HG03175 (cell line): ENCODE measurements around the gene RAB8B.
A peak's percentile ranks its signal among the peaks of the same experiment; 100 is the strongest.

ENCODE experiments used
- ATAC-seq: cut with Tn5 transposase; IDR thresholded peaks from one replicate; pipeline ENCODE4 v1.9.1; 2021; ENCODE audit warnings: mild to moderate bottlenecking, moderate library complexity; ENCODE audit not compliant: unreplicated experiment

Gene RAB8B

DNA sequence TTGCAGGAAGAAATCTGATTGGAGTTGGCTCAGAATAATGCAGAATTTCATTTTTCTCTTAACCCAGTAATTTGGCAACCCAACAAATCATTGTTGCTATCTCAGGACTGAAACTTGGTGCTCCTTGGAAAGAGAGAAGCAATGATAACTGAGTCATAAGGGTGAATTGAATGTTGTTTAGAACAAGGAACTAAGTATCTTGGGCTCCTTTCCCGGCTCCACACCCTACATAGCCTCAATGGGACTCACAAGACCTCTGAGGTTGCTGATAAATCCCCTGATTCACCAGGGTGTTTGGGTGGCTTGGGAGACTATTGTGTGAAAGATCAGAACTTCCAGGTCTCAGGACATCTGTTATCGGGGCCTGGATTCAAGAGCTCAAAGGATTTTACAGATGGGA, 7.8 kb upstream of the RAB8B start:
- ATAC-seq: no peak

DNA sequence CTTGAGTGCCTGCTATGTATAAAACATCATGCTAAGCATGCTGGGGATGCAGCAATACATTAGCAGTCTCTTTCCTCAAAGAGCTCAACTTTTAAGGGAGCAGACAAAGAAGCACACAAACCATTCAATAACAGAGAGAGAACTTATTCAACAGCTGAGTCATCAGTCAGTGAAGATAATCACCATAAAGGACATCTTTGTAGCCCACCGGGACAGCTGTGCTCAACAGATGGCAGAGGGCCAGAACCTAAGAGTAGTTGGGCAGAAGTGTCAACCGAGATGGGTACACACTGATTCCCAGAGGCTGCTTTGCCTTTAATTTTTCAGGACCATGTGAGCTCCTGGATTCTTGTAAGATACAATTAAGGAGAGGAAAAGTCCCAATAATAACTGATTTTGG, 4.2 kb upstream of the RAB8B start:
- no peak for ATAC-seq

- no peak for ATAC-seq
Measured at GRCh38 chr15:63186065-63186464, 3.3 kb upstream of the RAB8B start.

DNA sequence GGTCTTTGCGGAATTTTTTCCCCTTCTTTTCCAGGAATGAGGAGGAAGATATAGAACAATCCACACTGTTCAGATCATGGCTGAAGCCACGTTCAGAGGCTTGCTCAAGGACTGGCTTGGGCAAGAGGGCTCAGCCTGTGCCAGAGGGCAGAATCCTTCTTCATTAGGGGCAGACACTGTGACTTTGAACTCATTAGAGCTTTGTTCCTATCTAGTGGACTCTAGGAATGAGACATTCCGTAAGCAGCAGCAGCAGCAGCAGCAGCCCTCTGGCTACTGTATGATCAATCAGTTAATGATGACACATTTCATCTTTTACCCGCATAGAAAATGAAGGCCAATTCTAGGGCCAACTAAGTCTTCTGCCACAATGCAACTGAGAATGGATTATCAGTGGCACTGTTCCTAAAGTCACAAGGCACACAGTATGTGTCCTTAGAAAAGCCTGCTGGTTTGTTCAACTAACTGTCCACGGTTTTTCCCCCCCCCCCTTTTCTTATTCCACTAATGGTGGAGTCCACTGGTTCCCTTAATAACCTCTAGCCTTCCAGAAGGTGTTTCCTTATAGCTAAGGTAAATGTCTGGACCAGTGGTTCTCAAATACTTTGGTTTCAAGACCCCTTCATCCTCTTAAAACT, 1.7 kb upstream of the RAB8B start:
- no peak for ATAC-seq

DNA sequence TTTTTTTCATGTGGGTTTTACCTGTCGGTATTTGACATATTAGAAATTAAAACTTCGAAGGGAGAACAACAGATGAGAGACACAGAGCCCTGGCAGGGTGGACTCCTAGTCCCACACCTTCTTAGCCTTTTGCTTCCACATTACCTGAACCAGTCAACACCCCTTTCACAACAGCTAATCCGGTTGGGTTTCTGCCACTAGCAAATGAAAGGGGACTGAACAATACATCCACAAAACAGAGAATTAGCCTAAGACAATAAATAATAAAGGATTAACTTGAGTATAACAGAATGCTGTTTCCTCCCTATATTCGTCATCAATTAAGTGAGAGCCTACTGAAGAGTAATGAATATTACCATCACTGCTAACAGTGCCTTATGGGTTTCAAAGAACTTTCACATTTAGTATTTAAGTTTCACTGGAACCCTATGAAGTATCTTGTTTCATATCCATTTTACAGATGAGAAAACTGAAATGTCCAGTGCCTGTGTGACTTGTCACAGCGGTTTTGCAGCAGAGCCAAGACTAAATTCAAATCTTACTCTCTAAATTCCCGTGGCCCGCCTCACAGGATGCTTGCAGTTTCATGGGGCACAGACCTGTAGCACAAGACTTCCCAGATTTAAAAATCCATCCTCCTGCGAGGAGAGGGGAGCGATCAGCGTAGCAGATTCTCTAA, 1.0 kb upstream of the RAB8B start:
- ATAC-seq: no peak

GRCh38 chr15:63189941-63190768, 749 bp downstream of the RAB8B start:
- no peak for ATAC-seq

- no peak for ATAC-seq
Measured at GRCh38 chr15:63190769-63191649, 1.6 kb downstream of the RAB8B start.

- ATAC-seq: peak; percentile 47
Measured at GRCh38 chr15:63191895-63192618, 2.7 kb downstream of the RAB8B start.

DNA sequence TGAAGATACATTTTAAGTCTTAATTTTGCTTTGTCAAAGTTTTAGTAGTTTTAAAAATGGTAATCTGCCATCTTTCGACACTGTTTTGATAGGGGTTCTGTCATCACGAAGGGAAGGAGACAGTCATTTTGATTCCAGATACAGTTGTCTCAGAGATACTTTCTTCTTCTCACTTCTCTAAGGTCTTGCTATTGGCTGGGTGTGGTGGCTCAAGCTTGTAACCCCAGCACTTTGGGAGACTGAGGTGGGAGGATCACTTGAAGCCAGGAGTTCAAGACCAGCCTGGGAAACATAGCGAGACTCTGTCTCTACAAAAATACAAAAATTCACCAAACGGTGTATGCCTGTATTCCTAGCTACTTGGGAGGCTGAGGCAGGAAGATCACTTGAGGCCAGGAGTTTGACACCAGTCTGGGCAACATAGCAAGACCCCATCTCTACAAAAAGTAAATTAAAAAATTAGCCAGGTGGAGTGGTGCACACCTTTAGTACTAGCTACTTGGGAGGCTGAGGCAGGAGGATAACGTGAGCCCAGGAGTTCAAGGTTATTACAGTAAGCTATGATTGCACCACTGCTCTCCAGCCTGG, 3.3 kb downstream of the RAB8B start:
- ATAC-seq: no peak

- ATAC-seq: no peak
Measured at GRCh38 chr15:63194302-63194701, 4.9 kb downstream of the RAB8B start.

GRCh38 chr15:63194880-63195568, 5.6 kb downstream of the RAB8B start:
- ATAC-seq: no peak

GRCh38 chr15:63195569-63196015, 6.2 kb downstream of the RAB8B start:
- ATAC-seq: no peak

- ATAC-seq: no peak
Measured at GRCh38 chr15:63196842-63197241, 7.4 kb downstream of the RAB8B start.

DNA sequence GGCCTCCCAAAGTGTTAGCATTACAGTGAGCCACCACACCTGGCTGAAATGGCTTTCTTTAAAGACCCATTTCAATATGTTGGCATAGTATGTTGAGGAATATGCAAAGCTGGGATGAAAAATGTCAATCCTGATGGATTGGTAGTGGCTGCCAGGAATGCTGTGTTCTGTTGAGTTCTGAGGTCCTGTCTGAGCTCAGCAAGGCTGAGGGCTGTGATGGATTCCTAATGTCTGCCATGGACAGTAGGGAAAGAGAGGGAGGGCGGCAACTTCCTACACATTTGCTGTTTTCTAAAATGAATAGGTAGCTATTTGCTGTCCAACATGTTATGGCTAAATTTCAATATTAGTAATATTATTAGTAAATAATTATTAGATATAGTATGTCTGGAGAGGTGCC, 8.2 kb downstream of the RAB8B start:
- ATAC-seq: no peak

- ATAC-seq: no peak
Measured at GRCh38 chr15:63198371-63199250, 9.2 kb downstream of the RAB8B start.

DNA sequence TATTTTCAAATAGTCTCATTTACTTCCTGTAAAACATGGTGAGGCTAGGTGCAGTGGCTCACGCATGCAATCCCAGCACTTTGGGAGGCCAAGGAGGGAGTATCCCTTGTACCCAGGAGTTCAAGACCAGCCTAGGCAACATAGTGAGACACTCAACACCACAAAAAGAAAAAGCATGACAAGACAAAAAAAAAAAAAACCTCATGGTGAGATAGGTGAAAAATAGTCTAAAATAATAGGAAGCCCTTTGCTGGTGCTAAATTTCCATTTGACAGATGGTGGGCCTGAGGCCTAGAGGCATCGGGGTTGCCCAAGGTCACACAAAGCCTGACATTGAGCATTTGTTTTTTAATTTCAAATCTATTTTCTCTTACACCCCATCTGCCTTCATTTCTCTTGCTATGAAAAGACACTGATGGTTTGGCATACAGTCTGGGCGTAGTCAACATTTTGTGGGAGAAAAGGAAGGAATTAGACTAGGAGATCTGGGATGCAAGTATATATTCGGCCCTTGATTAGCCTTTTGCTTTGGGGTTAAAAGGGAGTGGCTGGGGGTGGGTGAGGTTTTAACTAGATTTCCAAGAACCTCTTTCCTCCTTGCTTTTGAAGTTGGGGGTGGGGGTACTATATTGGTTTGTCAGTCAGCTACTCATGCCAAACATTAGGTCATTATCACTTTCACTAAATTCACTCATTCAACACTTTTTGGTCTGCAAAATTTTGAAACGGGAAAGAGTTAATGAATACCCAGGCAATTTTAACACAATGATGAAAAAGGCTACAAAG, 11.3 kb downstream of the RAB8B start:
- ATAC-seq: no peak

- ATAC-seq: no peak
Measured at GRCh38 chr15:63202861-63203260, 13.5 kb downstream of the RAB8B start.
